ENCODE measurements around the gene PDHX. TPM values are rescaled to one million over a fixed set of nuclear protein-coding genes. Genes with fewer than 3 reads are reported as not detected.

The PDHX gene
- total and polyA plus RNA-seq, 10 of the 15 experiments (the other 5 are each of a cell fraction or from before 2014, with no cell fraction given) = 14.5 to 41.9 (median 28.0) TPM

- peak; percentile 46; the same call in 1 of the 2 replicates for TF ChIP-seq EED (IDR thresholded peaks at IDR 0.05; ENCODE audit: low read depth)
- no peak for TF ChIP-seq BCLAF1 (IDR thresholded peaks at IDR 0.05)
- TF ChIP-seq NRF1 (conservative IDR thresholded peaks at IDR 0.05; ENCODE audit: low read depth, low read length) = no peak
- no peak for TF ChIP-seq HSF1 (IDR thresholded peaks at IDR 0.05; ENCODE audit: low read depth, low read length)
- no peak; the same call in 1 of the 2 replicates for TF ChIP-seq USF2 (IDR thresholded peaks at IDR 0.05; ENCODE audit: borderline replicate concordance, low read depth, low read length)
- no peak for TF ChIP-seq BRCA1 (IDR thresholded peaks at IDR 0.05; ENCODE audit: low read depth, low read length)
- no peak for TF ChIP-seq CUX1 (IDR thresholded peaks at IDR 0.05; ENCODE audit: insufficient replicate concordance, low read depth, low read length)
- TF ChIP-seq NFYB (IDR thresholded peaks at IDR 0.05; ENCODE audit: insufficient read depth, low read depth, low read length) = no peak
- peak; percentile 98 for TF ChIP-seq YY1 (IDR thresholded peaks at IDR 0.05; ENCODE audit: low read depth, low read length)
- no peak for TF ChIP-seq CHD1 (IDR thresholded peaks at IDR 0.05; ENCODE audit: low read depth, low read length)
- peak; percentile 20; the same call in 1 of the 2 replicates for TF ChIP-seq CREM (IDR thresholded peaks at IDR 0.05; ENCODE audit: low read depth)
- TF ChIP-seq ZBTB11 (CRISPR knock-in tag; IDR thresholded peaks at IDR 0.05) = no peak
Measured at GRCh38 chr11:34916015-34916842, at the start of gene PDHX, which contains the start of gene APIP (continued).

Measured in GM12878 (cell line).